H9 (cell line): Measurements from ENCODE around the gene NHLRC1. TPM values are rescaled to one million over a fixed set of nuclear protein-coding genes. Genes with fewer than 3 reads are reported as not detected.

Experiments used
- DNase-seq: peaks from one replicate; pipeline ENCODE4 v3.0.0-alpha.2; 2017
- H2AFZ ChIP-seq: one replicate; pipeline ENCODE4 v1.6.1; 2013; ENCODE audit warnings: mild to moderate bottlenecking, low read length, control low read depth, moderate library complexity
- H2AK5ac ChIP-seq: 2 replicates; pipeline ENCODE4 v1.6.1; 2013; ENCODE audit warnings: low read length, control low read depth, mixed read lengths; ENCODE audit not compliant: insufficient read length
- H2BK120ac ChIP-seq: one replicate; pipeline ENCODE4 v1.6.1; 2013; ENCODE audit warnings: low read depth, mild to moderate bottlenecking, low read length, control low read depth, inconsistent platforms; ENCODE audit not compliant: poor library complexity, severe bottlenecking
- H2BK12ac ChIP-seq: 2 replicates; pipeline ENCODE4 v1.6.1; 2013; ENCODE audit warnings: low read length, control low read depth, mixed read lengths, low read depth; ENCODE audit not compliant: insufficient read length
- H2BK15ac ChIP-seq: 2 replicates; pipeline ENCODE4 v1.6.1; 2013; ENCODE audit warnings: low read depth, low read length, control low read depth
- H2BK20ac ChIP-seq: one replicate; pipeline ENCODE4 v1.6.1; 2013; ENCODE audit warnings: low read depth, mild to moderate bottlenecking, low read length, control low read depth, inconsistent platforms; ENCODE audit not compliant: poor library complexity, severe bottlenecking
- H2BK5ac ChIP-seq: 2 replicates; pipeline ENCODE4 v1.6.1; 2013; ENCODE audit warnings: low read length, control low read depth, mixed read lengths; ENCODE audit not compliant: insufficient read length
- H3K14ac ChIP-seq: 2 replicates; pipeline ENCODE4 v1.6.1; 2013; ENCODE audit warnings: low read length, control low read depth; ENCODE audit not compliant: insufficient read depth
- H3K18ac ChIP-seq: 2 replicates; pipeline ENCODE4 v1.6.1; 2013; ENCODE audit warnings: low read depth, mild to moderate bottlenecking, mixed read lengths, low read length, control low read depth; ENCODE audit not compliant: insufficient read length
- H3K23ac ChIP-seq: 2 replicates; pipeline ENCODE4 v1.6.1; 2013; ENCODE audit warnings: low read length, control low read depth, mixed read lengths, low read depth; ENCODE audit not compliant: insufficient read length
- H3K23me2 ChIP-seq: 2 replicates; pipeline ENCODE4 v1.6.1; 2013; ENCODE audit warnings: low read depth, mild to moderate bottlenecking, mixed read lengths, low read length, control low read depth; ENCODE audit not compliant: insufficient read length, poor library complexity, severe bottlenecking
- H3K27ac ChIP-seq: 2 replicates; pipeline ENCODE4 v1.5.1; 2013; ENCODE audit warnings: low read length, control low read depth, mixed read lengths, low read depth; ENCODE audit not compliant: insufficient read length
- H3K27me3 ChIP-seq: 2 replicates; pipeline ENCODE4 v1.6.1; 2013; ENCODE audit warnings: low read length, control low read depth, inconsistent platforms; ENCODE audit not compliant: insufficient read depth
- H3K4ac ChIP-seq: 2 replicates; pipeline ENCODE4 v1.6.1; 2013; ENCODE audit warnings: low read depth, mild to moderate bottlenecking, control low read depth, inconsistent platforms, low read length, moderate library complexity
- H3K4me1 ChIP-seq: 2 replicates; pipeline ENCODE4 v1.6.1; 2013; ENCODE audit warnings: low read length, control low read depth, inconsistent platforms; ENCODE audit not compliant: insufficient read depth
- H3K4me2 ChIP-seq: 2 replicates; pipeline ENCODE4 v1.6.1; 2013; ENCODE audit warnings: low read length, control low read depth, mixed read lengths; ENCODE audit not compliant: insufficient read length, insufficient read depth
- H3K56ac ChIP-seq: 2 replicates; pipeline ENCODE4 v1.6.1; 2013; ENCODE audit warnings: low read depth, mild to moderate bottlenecking, mixed read lengths, low read length, control low read depth; ENCODE audit not compliant: insufficient read length
- H3K79me1 ChIP-seq: 2 replicates; pipeline ENCODE4 v1.6.1; 2013; ENCODE audit warnings: low read depth, mild to moderate bottlenecking, moderate library complexity, low read length, control low read depth, inconsistent platforms; ENCODE audit not compliant: insufficient read depth, poor library complexity, severe bottlenecking
- H3K79me2 ChIP-seq: 2 replicates; pipeline ENCODE4 v1.6.1; 2013; ENCODE audit warnings: low read length, control low read depth, inconsistent platforms; ENCODE audit not compliant: insufficient read depth
- H3K9ac ChIP-seq: 2 replicates; pipeline ENCODE4 v1.6.1; 2013; ENCODE audit warnings: low read length, control low read depth, mixed read lengths; ENCODE audit not compliant: insufficient read length; ENCODE audit errors: extremely low read depth
- H3K9me3 ChIP-seq: one replicate; pipeline ENCODE4 v1.6.1; 2013; ENCODE audit warnings: low read depth, low read length, inconsistent platforms; ENCODE audit not compliant: control insufficient read depth
- H3T11ph ChIP-seq: one replicate; pipeline ENCODE4 v1.6.1; 2013; ENCODE audit warnings: mild to moderate bottlenecking, low read length, control low read depth, inconsistent platforms
- H4K20me1 ChIP-seq: one replicate; pipeline ENCODE4 v1.6.1; 2013; ENCODE audit not compliant: control insufficient read depth, insufficient read length, insufficient read depth
- H4K5ac ChIP-seq: 2 replicates; pipeline ENCODE4 v1.6.1; 2013; ENCODE audit warnings: low read depth, mild to moderate bottlenecking, mixed read lengths, low read length, control low read depth; ENCODE audit not compliant: insufficient read length
- H4K8ac ChIP-seq: replicated peaks from 2 replicates; pipeline ENCODE4 v1.6.1; 2013; ENCODE audit warnings: low read length, control low read depth, mixed read lengths, low read depth; ENCODE audit not compliant: insufficient read length
- H4K91ac ChIP-seq: 2 replicates; pipeline ENCODE4 v1.6.1; 2013; ENCODE audit warnings: low read depth, mild to moderate bottlenecking, moderate library complexity, mixed read lengths, low read length, control low read depth; ENCODE audit not compliant: insufficient read length
- H3K27ac Mint-ChIP-seq, 3 experiments: 2 replicates in 2 of 3; 3 replicates in 1 of 3; pipeline ENCODE4 v1.8.0; 2020 to 2021; ENCODE audit warnings: mixed read lengths in 3 of 3, mild to moderate bottlenecking in 1 of 3, moderate library complexity in 1 of 3
- H3K27me3 Mint-ChIP-seq: 2 replicates; pipeline ENCODE4 v1.8.0; 2021; ENCODE audit warnings: low read depth, mild to moderate bottlenecking, moderate library complexity, mixed read lengths
- H3K36me3 Mint-ChIP-seq, 3 experiments: 2 replicates in 2 of 3; 3 replicates in 1 of 3; pipeline ENCODE4 v1.8.0; 2020 to 2021; ENCODE audit warnings: low read depth in 3 of 3, mixed read lengths in 3 of 3; ENCODE audit not compliant: insufficient read depth in 1 of 3
- H3K4me1 Mint-ChIP-seq, 2 experiments: 2 replicates each; pipeline ENCODE4 v1.8.0; 2020; ENCODE audit warnings: mixed read lengths in 2 of 2
- H3K4me3 Mint-ChIP-seq, 2 experiments: 2 replicates in 1 of 2; 3 replicates in 1 of 2; pipeline ENCODE4 v1.8.0; 2020 to 2021; ENCODE audit warnings: mild to moderate bottlenecking in 2 of 2, mixed read lengths in 2 of 2, moderate library complexity in 1 of 2
- H3K9me3 Mint-ChIP-seq, 2 experiments: 2 replicates in 1 of 2; 3 replicates in 1 of 2; pipeline ENCODE4 v1.8.0; 2020; ENCODE audit warnings: mild to moderate bottlenecking in 2 of 2, mixed read lengths in 2 of 2, moderate library complexity in 1 of 2
- WGBS: extraction: QIAGEN DNeasy Blood & Tissue Kit; methylation state at CpG from one replicate; pipeline ENCODE4 v1.1.7; 2013; ENCODE audit warnings: missing lambda C conversion rate, low lambda C conversion rate, mixed read lengths; ENCODE audit not compliant: insufficient read length; ENCODE audit errors: extremely low coverage; 5-methylcytosine and 5-hydroxymethylcytosine counted together
- total RNA-seq: library from RNA; stranded (reverse); gene quantifications from 2 replicates; pipeline ENCODE4 v1.2.1, GENCODE V29; 2021
- TF ChIP-seq, protein P1 (sequence below): fragments of 200-600 bp; sonication (generic); conservative IDR thresholded peaks from 3 replicates; pipeline ENCODE4 v1.8.0; 2021; ENCODE audit warnings: antibody characterized with exemption, mild to moderate bottlenecking

Gene NHLRC1
- total RNA-seq, 1 experiment from 2014 or later, result 1.5 TPM

DNA sequence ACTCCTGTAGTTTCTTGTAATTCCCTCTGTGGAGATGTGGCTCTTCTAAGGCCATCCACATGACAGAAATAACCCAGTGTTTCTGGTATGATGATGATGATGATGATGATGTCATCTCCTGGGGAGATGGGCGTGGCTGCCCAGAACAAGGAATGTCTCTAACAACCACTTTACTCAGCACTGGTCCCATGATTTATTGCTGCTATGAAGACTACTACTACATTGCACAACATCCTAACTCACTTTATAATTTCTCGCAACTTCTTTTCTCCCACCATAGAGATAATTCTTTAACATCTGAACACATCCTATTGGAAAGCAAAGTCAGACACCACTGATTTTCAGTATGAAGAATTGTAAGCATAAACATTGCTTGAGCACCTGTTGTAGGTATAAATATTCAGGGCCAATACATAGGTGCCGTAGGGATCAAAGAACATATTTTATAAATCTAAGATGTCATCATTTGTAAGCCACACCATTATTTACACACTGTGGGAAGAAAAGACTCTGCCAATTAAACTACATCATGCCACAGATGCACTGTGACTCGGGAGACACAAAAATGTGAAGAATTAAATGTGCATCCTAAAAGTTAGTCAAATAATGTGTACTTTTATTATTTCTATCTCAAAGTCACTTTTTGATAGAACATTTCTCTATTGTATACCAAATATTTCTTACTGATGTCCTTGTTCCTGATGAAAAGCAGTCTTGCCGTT lies 26.0 kb upstream of the NHLRC1 start:
- no peak overlapping the region for H3K18ac ChIP-seq

More for the DNA sequence above, 26.0 kb upstream of the NHLRC1 start:
- Histone ChIP-seq H3K4me1 (no peaks in the 10 kb centered on the region), H2AFZ (no peak overlapping the region), H4K5ac (no peak overlapping the region), H3K23me2 (no peaks in the 10 kb centered on the region), H2BK12ac (no peak overlapping the region), H2BK120ac (no peak overlapping the region), H2BK15ac (no peak overlapping the region), H3K9ac (no peak overlapping the region), H4K20me1 (no peaks in the 10 kb centered on the region), H3K27ac (no peak overlapping the region), H3K23ac (no peak overlapping the region), H3K4me2 (no peak overlapping the region), H3K79me1 (no peaks in the 10 kb centered on the region), H2BK20ac (no peak overlapping the region), H3K27me3 (no peaks in the 10 kb centered on the region), H3T11ph (no peak overlapping the region), H4K91ac (no peak overlapping the region), H3K79me2 (no peaks in the 10 kb centered on the region), H2AK5ac (no peak overlapping the region), H4K8ac (no peak overlapping the region), H3K56ac (no peak overlapping the region), H3K9me3 (no peaks in the 10 kb centered on the region), H2BK5ac (no peak overlapping the region), H3K14ac (no peak overlapping the region), H3K4ac (no peak overlapping the region)
- Mint-ChIP-seq H3K36me3 (peaks cover 0 to 17% (median 14%) of the 10 kb centered on the region in 3 experiments; a peak in 6 of 7 replicates), H3K9me3 (no peaks in the 10 kb centered on the region), H3K27me3 (no peaks in the 10 kb centered on the region), H3K4me1 (peaks cover 9 to 10% of the 10 kb centered on the region in 2 experiments), H3K27ac (no peak overlapping the region), H3K4me3 (no peak overlapping the region)
- 100% methylated on average over 1 of the region's 5 CpGs for WGBS
- no peak for DNase-seq
- TF ChIP-seq, protein P1, sequence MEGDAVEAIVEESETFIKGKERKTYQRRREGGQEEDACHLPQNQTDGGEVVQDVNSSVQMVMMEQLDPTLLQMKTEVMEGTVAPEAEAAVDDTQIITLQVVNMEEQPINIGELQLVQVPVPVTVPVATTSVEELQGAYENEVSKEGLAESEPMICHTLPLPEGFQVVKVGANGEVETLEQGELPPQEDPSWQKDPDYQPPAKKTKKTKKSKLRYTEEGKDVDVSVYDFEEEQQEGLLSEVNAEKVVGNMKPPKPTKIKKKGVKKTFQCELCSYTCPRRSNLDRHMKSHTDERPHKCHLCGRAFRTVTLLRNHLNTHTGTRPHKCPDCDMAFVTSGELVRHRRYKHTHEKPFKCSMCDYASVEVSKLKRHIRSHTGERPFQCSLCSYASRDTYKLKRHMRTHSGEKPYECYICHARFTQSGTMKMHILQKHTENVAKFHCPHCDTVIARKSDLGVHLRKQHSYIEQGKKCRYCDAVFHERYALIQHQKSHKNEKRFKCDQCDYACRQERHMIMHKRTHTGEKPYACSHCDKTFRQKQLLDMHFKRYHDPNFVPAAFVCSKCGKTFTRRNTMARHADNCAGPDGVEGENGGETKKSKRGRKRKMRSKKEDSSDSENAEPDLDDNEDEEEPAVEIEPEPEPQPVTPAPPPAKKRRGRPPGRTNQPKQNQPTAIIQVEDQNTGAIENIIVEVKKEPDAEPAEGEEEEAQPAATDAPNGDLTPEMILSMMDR, result no peak
